Activated T-cell treated with anti-CD3 and anti-CD28 coated beads for 4 hours (primary cell): Measurements from ENCODE around the gene NPTN.

Source experiments
- DNase-seq: peaks from one replicate; pipeline ENCODE4 v3.0.0-alpha.2; 2020

NPTN gene

GRCh38 chr15:73517566-73517965 is 115.6 kb downstream of the NPTN start:
- DNase-seq: no peak

GRCh38 chr15:73515527-73515926 is 117.7 kb downstream of the NPTN start:
- no peak for DNase-seq
